ENCODE data around the gene TSPOAP1. TPM values are rescaled to one million over a fixed set of nuclear protein-coding genes. Genes with fewer than 3 reads are reported as not detected.

TSPOAP1 gene
- total and polyA plus RNA-seq, 2 of the 13 experiments (the other 11 are each of a cell fraction or from before 2014, with no cell fraction given) = not detected

DNA sequence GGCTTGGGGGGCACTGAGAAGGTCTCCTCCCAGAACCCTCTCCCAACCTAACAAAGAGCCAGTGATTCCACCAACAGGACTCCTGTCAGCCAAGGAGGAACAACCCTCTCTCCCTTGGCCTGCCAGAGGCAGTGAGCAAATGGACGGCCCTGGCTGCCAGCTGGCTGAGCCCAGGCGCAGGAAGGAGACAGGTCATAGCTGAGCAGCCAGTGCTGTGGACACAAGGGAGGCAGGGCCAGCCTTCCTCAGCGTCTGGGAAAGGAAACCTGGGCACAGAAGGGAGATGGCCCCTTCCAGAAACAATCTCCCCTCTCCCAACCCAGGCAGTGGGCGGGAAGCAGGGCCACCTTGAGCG, 50.0 kb downstream of the TSPOAP1 start:
- WGBS (ENCODE audit: low lambda C conversion rate) = 0% methylated on average over 4 of the region's 5 CpGs
- Histone ChIP-seq H3K9me3 (ENCODE audit: low read length) (no peaks in the 10 kb centered on the region), H3K36me3 (replicated peaks in 1 of 2; ENCODE audit: control insufficient read depth in 1 of 2, insufficient read depth in 2 of 2, low read length in 2 of 2) (no peaks in the 10 kb centered on the region), H4K20me1 (ENCODE audit: insufficient read depth, low read length) (no peaks in the 10 kb centered on the region), H3K9ac (ENCODE audit: insufficient read depth, low read depth, low read length) (no peak overlapping the region), H3K4me3 (replicated peaks in 1 of 3; ENCODE audit: insufficient read depth in 1 of 3, low read depth in 2 of 3, low read length in 3 of 3) (peak overlapping the region in 1 of 3 experiments; percentile 44; a peak in 1 of 6 replicates), H3K79me2 (ENCODE audit: insufficient read depth, low read length) (no peaks in the 10 kb centered on the region), H3K27ac (ENCODE audit: extremely low read length, insufficient read depth, low read length) (no peak overlapping the region), H3K4me2 (ENCODE audit: low read depth, low read length) (peak overlapping the region; percentile 47), H2AFZ (ENCODE audit: low read length) (no peak overlapping the region), H3K4me1 (ENCODE audit: insufficient read depth, low read length) (peaks cover under 1% of the 10 kb centered on the region), H3K27me3 (ENCODE audit: control insufficient read depth in 1 of 2, insufficient read depth in 2 of 2, low read length in 2 of 2) (peaks cover 16 to 68% of the 10 kb centered on the region in 2 experiments; a peak in 4 of 5 replicates)
- TF ChIP-seq, protein P1, sequence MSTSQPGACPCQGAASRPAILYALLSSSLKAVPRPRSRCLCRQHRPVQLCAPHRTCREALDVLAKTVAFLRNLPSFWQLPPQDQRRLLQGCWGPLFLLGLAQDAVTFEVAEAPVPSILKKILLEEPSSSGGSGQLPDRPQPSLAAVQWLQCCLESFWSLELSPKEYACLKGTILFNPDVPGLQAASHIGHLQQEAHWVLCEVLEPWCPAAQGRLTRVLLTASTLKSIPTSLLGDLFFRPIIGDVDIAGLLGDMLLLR (CRISPR knock-in tag; IDR thresholded peaks at IDR 0.05) = 0 out of 2 replicates have a peak, but pooled peaks have one; percentile 13
- no peak for TF ChIP-seq GTF3A (CRISPR knock-in tag; conservative IDR thresholded peaks at IDR 0.05)
- TF ChIP-seq TGIF2 (CRISPR knock-in tag; IDR thresholded peaks at IDR 0.05) = no peak
- TF ChIP-seq ZNF282 (IDR thresholded peaks at IDR 0.05; ENCODE audit: partially characterized antibody) = no peak
- TF ChIP-seq ZNF253 (CRISPR knock-in tag; IDR thresholded peaks at IDR 0.05; ENCODE audit: borderline replicate concordance) = 0 out of 2 replicates have a peak, but pooled peaks have one; percentile 22
- TF ChIP-seq, protein P2, sequence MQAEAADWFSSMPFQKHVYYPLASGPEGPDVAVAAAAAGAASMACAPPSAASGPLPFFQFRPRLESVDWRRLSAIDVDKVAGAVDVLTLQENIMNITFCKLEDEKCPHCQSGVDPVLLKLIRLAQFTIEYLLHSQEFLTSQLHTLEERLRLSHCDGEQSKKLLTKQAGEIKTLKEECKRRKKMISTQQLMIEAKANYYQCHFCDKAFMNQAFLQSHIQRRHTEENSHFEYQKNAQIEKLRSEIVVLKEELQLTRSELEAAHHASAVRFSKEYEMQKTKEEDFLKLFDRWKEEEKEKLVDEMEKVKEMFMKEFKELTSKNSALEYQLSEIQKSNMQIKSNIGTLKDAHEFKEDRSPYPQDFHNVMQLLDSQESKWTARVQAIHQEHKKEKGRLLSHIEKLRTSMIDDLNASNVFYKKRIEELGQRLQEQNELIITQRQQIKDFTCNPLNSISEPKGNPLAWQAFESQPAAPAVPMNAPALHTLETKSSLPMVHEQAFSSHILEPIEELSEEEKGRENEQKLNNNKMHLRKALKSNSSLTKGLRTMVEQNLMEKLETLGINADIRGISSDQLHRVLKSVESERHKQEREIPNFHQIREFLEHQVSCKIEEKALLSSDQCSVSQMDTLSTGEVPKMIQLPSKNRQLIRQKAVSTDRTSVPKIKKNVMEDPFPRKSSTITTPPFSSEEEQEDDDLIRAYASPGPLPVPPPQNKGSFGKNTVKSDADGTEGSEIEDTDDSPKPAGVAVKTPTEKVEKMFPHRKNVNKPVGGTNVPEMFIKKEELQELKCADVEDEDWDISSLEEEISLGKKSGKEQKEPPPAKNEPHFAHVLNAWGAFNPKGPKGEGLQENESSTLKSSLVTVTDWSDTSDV (CRISPR knock-in tag; IDR thresholded peaks at IDR 0.05) = no peak
- peak; percentile 22; the same call in 1 of the 2 replicates for TF ChIP-seq TFDP1 (CRISPR knock-in tag; IDR thresholded peaks at IDR 0.05; ENCODE audit: borderline replicate concordance)
- TF ChIP-seq ZNF446 (CRISPR knock-in tag; IDR thresholded peaks at IDR 0.05) = no peak
- POLR2A ChIA-PET = no interaction called here
- CTCF ChIA-PET (ENCODE audit: low intra/inter-chr PET ratio, low total read pairs) = no interaction called here
- ATAC-seq (peak; percentile 57), FAIRE-seq (no peak), DNase-seq (ENCODE audit: low spot score) (no peak)
- BruUV-seq (replicated peaks) = no TSS peak
- intact Hi-C loops (cut with micrococcal nuclease; ENCODE audit: unreplicated experiment) (no loop called here), in situ Hi-C loops (cut with HindIII; ENCODE audit: extremely low pct_ligation_motif_present, low pct_unique_long_range_greater_than_20kb) (no loop called here)

Data from HepG2 (cell line).